Mammary epithelial cell (primary cell): ENCODE data around the gene BNC2.

Experiments
- CTCF ChIP-seq, 2 donors: IDR thresholded peaks in 1 of 2; conservative IDR thresholded peaks in 1 of 2; 2 replicates each; pipeline ENCODE4 v1.5.1; 2011 to 2012; ENCODE audit warnings: inconsistent platforms in 2 of 2, low read length in 2 of 2, mild to moderate bottlenecking in 2 of 2, control low read depth in 1 of 2, low read depth in 1 of 2; ENCODE audit not compliant: insufficient read depth in 1 of 2; ENCODE audit errors: extremely low read depth in 1 of 2
- EZH2 ChIP-seq: IDR thresholded peaks from 2 replicates; pipeline ENCODE4 v1.6.1; 2012; ENCODE audit warnings: low read length, inconsistent platforms, borderline replicate concordance

DNA sequence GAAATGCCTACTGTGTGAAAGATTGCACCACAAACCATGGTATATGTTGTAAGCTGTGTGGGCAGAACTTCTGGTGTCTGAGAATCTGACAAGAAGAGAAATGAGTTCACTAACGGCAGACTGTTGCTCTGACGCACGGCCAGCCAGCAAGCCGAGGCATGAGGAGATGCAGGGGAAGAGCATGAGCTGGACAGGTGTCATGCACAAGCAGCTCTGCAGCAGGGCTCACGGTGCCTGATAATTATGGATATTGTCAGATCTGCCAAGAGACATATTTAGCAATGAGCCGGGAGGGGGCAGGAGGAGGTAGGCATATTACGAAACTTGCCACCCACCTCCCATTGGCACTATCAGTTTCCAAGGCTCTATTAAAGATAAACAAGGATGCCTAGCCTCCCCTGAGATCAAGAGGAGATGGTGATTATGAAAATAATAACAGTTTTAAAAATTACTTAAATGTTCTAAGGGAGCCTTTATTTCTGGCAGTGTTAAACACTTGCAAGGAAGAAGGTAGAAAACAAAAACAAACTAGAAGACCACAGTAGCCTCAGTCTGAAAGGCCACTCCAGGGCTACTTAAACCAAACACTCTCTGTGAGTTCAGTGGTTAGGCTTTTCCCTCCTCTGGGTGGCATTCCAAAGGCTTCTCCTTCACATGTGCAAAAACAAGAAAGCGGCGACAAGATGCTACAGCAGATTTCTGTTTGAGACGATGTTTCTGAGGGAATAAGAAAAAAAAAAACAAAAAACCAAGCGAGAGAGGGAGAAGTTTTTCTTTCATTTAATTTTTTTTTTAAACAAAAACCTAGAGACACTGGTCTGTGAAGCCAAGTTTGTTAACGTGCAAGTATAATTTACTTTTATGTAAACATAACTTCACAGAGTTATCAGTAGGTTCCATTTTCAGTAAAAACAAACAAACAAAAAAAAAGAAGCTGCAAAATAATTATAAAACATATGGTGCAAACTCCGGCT, 339.5 kb downstream of the BNC2 start:
- TF ChIP-seq CTCF (conservative IDR thresholded peaks at IDR 0.05 in 1 of 2, IDR thresholded peaks at IDR 0.05 in 1 of 2; ENCODE audit: extremely low read depth in 1 of 2, insufficient read depth in 1 of 2, low read depth in 1 of 2, low read length in 2 of 2) (peak in 1 of 2 donors; percentile 26), EZH2 (no peak)
